Activated T-cell treated with anti-CD3 and anti-CD28 coated beads for 4 hours (primary cell): Measurements from ENCODE around the gene CMTM5.

Experiments
- DNase-seq: peaks from one replicate; pipeline ENCODE4 v3.0.0-alpha.2; 2020

Gene CMTM5

DNA sequence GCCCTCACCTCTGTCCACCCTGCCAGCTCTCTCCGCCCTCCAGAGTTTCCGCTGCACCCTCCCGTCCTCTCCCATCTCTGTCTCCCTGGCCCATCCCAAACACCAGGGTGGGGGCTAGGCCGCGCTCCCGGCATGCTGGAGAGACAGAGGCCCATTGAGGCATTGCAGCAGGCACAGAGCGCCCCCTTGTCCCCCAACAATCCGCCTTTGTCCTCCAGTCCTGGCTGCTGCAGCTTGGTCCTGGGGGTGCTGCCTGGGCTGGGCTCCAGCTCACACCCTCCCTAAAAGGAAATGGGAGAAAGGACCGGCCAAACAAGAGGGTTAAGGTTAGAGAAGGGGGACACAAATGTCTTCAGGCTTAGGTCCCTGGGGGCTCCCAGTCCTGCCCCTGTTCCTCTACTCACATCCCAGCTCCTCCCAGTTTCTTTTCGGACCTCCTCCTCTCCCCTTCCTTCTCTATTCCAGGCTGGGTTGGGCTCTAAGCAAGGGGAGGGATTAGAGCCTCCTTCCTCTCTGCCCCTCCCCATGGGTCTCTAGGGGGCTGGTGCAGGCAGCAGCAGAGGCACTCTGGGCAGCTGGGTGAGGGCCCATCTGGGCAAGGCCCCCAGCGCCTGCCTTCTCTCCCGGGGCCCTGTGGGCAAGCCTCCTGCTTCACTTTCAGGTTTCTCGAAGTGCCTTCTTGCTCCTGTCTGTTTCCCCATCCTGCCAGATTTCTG, at the start of gene CMTM5:
Gene CMTM5 (plus strand): TSS at position 565 of the 716 bp plus-strand sequence. CDS start 206 bp downstream, outside the sequence.
- DNase-seq = no peak

- peak; percentile 65 for DNase-seq
These were observed 48.7 kb upstream of the CMTM5 start for GRCh38 chr14:23327947-23328744.

GRCh38 chr14:23335623-23336022, 41.2 kb upstream of the CMTM5 start:
- no peak for DNase-seq

DNA sequence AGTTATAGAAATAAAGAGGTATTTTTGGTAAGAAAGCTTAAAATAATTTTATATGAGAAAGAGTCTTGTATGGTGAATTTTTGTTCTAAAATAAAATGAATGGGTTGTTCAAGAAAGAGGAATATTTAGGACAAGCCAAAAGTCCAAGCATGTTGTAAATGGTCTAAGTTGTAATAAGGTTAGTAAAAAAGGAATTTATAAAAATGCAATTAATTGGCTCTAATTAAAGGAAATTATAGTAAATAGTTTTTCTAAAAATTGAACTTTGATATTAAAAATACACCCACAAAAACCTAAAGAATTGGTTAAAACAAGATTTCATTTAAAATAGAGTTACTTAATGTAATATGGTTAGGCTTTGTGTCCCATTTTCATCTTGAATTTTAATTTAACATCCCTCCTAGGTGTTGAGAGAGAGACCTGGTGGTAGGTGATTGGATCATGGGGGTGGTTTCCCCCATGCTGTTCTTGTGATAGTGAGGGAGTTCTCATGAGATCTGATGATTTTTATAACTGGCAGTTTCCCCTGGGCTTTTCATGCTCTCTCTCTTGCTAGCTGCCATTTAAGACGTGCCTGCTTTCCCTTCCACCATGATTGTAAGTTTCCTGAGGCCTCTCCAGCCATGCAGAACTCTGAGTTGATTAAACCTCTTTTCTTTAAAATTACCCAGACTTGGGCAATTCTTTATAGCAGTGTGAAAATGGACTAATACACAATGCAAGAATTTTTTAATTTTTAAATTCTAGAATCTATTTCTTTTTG, 37.2 kb upstream of the CMTM5 start:
- DNase-seq = no peak

DNA sequence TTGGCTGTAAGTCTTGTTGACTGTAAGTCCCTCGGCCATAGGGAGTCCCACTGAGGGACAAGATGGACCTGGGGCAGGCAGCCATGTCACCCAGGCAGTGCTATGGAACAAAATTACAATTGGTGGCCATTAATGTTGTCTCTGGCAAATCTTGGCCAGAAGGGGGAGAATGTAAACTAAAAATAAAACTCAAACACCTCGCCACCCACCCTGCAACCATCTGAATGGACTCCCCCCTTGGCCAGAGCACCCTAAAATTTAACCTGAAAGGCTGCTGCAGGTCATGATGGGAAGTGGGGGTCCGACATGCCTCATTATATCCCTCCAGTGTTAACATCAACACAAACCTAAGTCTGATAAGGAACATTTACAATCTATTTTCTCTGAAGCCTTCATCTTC, 32.4 kb upstream of the CMTM5 start:
- no peak for DNase-seq

GRCh38 chr14:23345987-23346692, 30.7 kb upstream of the CMTM5 start:
- DNase-seq = no peak

DNA sequence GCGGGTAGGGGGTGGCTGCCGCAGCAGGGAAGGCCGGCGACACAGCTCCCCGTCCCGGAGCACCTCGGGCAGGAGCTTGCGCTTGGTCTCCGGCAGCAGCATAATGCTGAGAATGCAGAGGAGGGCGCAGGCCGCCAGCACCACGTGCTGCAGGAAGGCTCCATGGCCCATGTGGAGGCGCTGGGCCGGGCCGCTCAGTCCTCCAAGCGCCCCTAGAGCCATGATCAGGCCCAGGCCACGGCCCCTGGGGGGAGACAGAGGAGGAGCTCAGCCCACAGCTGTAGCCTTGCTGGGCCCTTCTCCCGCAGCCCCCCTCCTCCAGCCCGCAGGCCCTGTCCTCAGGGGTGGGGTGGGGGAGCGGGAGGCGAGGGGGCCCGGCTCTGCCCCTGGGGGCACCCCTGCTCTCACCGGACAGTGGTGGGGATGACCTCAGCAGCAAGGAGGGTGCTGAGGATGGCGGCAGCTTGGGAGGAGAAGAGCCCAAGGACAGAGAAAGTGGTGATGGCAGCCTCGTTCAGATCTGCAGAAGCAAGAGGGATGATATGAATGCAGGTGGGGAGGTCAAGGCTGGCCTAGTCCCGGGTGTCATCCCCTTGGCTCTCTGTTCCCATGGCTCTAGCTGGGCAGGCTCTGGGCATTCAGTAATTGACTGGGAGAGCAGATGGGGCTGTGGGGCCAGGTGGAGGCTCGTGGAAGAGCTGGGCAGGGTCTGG, 30.0 kb upstream of the CMTM5 start:
- DNase-seq = no peak

GRCh38 chr14:23347406-23348296, 29.2 kb upstream of the CMTM5 start:
- no peak for DNase-seq

DNA sequence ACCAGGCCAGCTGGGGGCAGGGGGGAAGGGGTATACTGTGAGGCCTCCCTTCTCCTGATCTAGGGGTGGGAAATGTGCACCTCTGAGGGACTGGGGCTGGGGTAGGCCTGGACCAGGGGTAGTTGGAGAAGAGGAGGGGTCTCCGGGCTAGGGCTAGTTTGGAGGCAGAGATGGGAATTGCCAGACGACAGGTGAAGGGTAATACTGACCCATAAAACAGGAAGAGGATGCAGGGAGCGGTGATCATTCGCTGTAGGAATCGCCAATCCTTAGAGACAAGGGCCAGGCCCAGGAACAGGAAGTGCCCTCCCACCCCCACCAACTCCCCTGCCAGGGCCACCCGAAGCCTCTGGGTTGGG, 28.6 kb upstream of the CMTM5 start:
- DNase-seq = no peak

DNA sequence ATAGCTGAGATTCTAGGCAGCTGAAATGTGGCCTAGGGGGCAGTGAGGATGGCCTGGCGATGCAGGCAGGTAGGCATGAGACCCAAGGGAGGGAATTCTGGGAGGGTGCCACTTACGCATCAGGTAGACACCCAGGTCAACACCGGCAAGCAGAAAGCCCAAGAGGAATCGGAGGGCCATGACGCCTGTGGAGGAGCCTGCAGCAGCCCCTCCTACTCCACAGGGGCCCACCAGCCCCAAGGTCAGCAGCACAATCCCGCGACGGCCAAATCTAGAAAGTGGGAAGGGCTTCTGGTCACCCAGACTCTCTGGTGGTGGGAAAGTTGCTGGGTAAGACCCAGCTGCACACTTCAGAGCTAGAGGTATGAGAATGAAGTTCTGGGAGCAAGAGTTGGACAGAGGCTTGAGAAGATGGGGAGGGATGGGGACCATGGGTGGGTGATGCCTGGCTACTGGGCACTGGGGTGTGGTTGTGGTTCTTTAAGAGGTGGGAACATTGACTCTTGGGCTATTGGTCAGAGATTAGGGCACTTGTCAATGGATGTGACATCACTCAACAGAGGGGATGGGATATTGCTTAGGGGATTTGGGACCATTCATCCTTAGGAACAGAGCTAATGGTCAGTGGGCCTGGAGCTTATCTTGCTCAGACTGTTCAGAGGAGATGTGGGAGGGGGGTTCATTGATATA, 27.5 kb upstream of the CMTM5 start:
- no peak for DNase-seq

- DNase-seq = no peak
These were observed 25.0 kb upstream of the CMTM5 start for GRCh38 chr14:23351681-23352505.

DNA sequence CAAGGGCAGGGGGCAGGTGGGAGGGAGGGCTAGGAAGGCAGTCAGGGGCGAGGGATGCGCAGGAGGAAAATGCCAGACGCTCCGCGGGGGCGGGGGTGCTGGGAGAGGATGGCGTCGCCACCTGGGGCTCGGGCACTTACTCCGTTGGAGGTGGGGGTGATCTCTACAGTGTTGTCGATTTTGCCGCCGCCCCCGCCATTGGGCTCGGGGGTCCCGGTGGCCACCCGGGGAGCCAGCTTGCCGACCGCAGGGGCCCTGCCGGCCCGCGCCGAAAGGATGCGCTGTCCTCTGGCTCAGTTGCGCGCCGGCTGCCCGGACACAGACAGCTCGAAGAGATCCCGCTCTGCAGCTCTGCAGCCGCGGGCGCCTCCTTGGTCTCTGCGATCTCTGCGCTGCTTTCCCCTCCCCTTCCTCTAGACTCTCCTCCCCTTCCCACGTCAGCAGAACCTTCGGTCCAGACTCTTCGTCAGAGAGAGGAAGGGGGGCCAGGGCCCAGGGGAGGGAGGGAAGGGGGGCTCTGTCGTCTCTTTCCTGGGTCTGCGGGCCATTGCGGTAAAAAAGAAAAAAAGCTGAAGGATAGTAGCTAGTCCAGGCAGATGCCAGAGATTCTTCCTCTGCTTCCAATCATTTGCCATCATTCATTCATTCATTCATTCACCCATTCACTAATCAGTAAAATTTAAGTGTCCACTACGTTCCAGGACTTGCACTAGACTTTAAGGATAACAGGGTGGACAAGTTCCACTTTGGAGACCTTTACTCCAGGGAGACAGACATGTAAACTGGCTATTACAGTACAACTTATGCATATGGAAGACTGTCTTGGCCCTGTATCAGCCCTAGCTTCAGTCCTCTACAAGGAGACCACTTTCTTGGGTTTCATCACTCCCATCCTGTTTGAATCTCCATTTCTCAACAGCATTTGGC, 24.1 kb upstream of the CMTM5 start, which contains the start of gene SLC22A17:
Gene SLC22A17 (minus strand): TSS at position 382 of the 927 bp plus-strand sequence.
- DNase-seq = peak; percentile 40

- no peak for DNase-seq
These were observed 23.4 kb upstream of the CMTM5 start for GRCh38 chr14:23353433-23353780.

- no peak for DNase-seq
These were observed 21.9 kb upstream of the CMTM5 start for GRCh38 chr14:23354990-23355389.

DNA sequence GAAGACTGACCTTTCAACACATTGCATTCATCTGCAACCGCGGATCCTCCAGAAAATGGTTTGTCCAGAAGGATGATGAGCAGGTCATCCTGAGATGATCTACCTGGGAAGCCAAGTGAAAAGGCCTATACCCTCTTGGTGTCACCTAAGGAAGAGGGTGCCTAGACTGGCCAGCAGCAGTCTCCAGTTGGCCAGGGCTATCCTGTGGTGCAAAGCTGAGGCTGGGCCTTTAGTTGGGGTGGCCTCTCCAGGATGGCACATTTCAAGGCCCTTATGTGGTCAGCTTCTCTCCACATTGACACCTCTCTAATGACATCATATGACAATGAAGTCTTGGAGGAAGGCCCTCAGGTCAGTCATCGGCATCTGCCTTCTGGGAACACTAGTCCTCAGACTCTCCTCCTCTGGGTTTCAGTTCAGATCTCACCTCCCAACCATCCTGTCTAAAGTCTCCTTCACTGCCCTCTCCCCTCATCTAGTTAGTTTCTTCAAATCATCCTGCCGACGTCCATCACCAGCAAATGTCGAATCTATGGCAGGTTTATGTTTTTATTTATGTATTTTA, 20.9 kb upstream of the CMTM5 start:
- DNase-seq = no peak

- no peak for DNase-seq
These were observed 20.2 kb upstream of the CMTM5 start for GRCh38 chr14:23356662-23357061.

GRCh38 chr14:23357261-23357660, 19.6 kb upstream of the CMTM5 start:
- DNase-seq = no peak

DNA sequence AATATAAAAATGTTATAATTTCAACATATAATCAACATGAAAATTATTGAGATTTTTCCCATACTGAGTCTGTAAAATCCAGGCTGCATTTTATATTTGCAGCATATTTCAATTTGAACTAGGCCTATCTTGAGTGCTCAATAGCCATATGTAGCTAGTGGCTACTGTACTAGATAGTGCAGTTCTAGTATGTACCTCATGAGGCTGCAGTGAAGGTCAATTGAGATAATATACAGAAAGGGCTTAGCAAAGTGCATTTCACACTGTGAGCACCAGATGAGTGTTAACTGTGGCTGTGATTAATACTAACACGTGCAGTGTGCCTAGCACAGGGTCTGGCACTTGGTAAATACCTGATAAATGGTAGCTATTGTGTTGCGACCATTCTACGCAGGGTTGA, 18.8 kb upstream of the CMTM5 start:
- no peak for DNase-seq
